ENCODE results near the gene MISFA. TPM values are rescaled to one million over a fixed set of nuclear protein-coding genes. Genes with fewer than 3 reads are reported as not detected.

The MISFA gene
- 0.50 and 0.58 TPM in 2 replicates for total RNA-seq

GRCh38 chr11:18599739-18600230 is at the start of gene MISFA:
Gene MISFA, plus strand, starts transcription at chr11:18599789. Its CDS starts 140 bp downstream, at chr11:18599929.

GRCh38 chr11:18588297-18589252 is 11.0 kb upstream of the MISFA start, which contains the start of gene UEVLD:
Gene UEVLD, minus strand, starts transcription at chr11:18588734. Its CDS starts 80 bp downstream, at chr11:18588654.

GRCh38 chr11:18634140-18635032 is 34.8 kb downstream of the MISFA start, which contains the start of gene SPTY2D1:
Gene SPTY2D1, minus strand, starts transcription at chr11:18634342. Its CDS starts 85 bp downstream, at chr11:18634257.

Other genes with a start within 250 kb of the MISFA start
- 484 and 1,145 TPM in 2 replicates for gene LDHA, start 205.2 kb upstream of the MISFA start, total RNA-seq
- 0.50 TPM in 1 of 2 replicates, not detected in the other for gene LDHC, start 187.5 kb upstream of the MISFA start, total RNA-seq
- gene LDHAL6A, start 143.9 kb upstream of the MISFA start, total RNA-seq, result not detected in 2 replicates
- gene TSG101, start 72.8 kb upstream of the MISFA start, total RNA-seq, result 58.9 and 69.4 TPM in 2 replicates
- 28.9 and 34.0 TPM in 2 replicates for gene UEVLD, start 11.1 kb upstream of the MISFA start, total RNA-seq
- gene SPTY2D1, start 34.6 kb downstream of the MISFA start, total RNA-seq, result 19.5 and 26.8 TPM in 2 replicates
- under 0.01 and 0.83 TPM in 2 replicates for gene TMEM86A, start 99.0 kb downstream of the MISFA start, total RNA-seq
- not detected in 2 replicates for gene IGSF22, start 126.4 kb downstream of the MISFA start, total RNA-seq
- not detected in 2 replicates for gene PTPN5, start 192.0 kb downstream of the MISFA start, total RNA-seq